GM21737 (cell line): ENCODE data around the gene LUZP4.
"Not testable (repeated sequence)": the region's sequence is repeated elsewhere in the genome, so short reads cannot be mapped to it uniquely, and the experiment has no call there.

Source experiments
- ATAC-seq: cut with Tn5 transposase; IDR thresholded peaks from one replicate; pipeline ENCODE4 v1.9.1; 2021; ENCODE audit warnings: mild to moderate bottlenecking, moderate library complexity; ENCODE audit not compliant: unreplicated experiment

LUZP4 gene, protein sequence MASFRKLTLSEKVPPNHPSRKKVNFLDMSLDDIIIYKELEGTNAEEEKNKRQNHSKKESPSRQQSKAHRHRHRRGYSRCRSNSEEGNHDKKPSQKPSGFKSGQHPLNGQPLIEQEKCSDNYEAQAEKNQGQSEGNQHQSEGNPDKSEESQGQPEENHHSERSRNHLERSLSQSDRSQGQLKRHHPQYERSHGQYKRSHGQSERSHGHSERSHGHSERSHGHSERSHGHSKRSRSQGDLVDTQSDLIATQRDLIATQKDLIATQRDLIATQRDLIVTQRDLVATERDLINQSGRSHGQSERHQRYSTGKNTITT

GRCh38 chrX:115289465-115289864, at the start of gene LUZP4:
TSS of gene LUZP4 (plus strand) at chrX:115289715. CDS start at chrX:115289760, 45 bp downstream.
- no peak for ATAC-seq

GRCh38 chrX:115251458-115252233, 37.9 kb upstream of the LUZP4 start:
- no peak for ATAC-seq

DNA sequence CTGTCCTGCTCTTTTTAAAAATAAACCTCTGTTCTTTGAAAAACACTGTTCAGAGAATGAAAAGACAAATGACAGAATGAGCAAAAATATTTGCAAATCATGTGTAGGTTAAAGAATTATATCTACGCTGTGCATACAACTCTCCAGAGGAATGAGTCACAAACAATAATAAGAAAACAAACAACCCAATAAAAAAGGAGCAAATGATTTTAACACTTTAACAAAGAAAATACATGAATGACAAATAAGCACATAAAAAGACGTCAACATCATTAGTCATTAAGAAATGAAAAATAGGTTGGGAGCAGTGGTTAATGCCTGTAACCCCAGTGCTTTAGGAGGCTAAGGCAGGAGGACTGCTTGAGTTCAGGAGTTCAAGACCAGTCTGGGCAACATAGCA, 34.5 kb upstream of the LUZP4 start:
- ATAC-seq = no peak

DNA sequence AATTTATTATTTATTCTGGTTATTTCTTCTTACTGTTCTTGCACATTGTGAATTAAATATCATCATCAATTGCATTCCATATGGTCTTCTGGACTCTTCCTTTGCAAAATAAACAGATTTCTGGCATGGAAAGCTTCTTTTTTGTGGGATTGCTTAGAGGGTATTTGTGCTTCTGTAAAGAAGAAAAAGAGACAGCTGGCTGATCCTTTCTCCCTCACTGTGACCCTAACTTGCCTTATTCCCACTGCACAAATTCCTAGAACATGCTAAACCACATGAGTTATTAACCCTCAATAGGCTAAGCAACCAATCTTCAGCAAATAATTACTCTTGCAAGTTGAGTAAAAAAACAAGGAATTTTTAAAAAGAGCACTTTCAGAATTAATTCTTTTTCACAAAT, 31.8 kb upstream of the LUZP4 start:
- ATAC-seq = no peak

DNA sequence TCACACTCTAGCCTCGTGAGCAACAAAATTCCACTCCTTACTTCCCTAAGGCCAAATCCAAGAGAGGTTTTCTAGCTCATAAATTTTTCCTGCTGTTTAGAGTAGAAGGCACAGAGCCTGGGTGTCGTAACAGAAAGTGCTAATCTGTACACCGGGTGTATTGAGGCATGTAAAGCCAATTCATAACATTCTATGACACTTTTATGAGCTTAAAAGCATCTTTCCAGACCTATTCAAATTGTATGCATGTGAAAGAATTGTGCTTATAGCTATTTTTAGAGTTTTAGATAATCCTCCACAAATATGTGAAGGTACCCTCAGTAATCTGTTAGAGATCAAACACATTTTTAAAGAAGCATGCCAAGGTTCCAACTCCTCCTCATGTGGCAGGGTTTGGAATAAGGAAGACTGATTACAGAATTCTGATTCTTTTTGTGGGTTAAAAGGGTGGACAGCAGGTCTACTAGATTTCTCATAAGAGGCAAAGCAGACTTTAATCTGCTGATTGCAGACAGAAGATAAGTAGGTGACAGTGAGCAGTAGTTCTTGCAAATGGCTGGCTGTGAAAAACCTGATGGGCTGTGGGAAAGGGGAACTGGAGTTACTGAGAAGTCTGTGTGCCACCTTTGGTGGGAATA, 30.2 kb upstream of the LUZP4 start:
- no peak for ATAC-seq

- ATAC-seq = no peak
Observed at GRCh38 chrX:115260330-115260729, 29.2 kb upstream of the LUZP4 start.

GRCh38 chrX:115261148-115261547, 28.4 kb upstream of the LUZP4 start:
- no peak for ATAC-seq

DNA sequence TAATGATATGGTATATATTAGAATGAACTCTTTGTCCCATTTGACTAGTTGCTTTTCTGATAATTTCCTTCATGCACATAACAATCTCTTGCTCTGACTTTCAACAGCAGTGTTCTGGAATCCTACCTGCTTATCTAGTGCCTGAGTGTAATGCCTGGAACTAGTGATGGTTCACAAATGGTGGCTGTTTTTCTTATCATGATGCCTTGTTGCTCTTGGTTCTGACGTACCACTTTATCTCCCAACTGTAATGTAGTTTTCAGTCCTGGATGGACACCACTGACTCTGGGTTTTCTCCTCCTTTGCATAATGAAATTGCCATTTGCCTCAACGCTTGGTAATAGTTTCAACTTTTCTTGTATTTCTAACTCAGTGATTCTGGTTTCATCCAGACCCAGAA, 25.5 kb upstream of the LUZP4 start:
- ATAC-seq = no peak

GRCh38 chrX:115266300-115266699, 23.2 kb upstream of the LUZP4 start:
- ATAC-seq = no peak

GRCh38 chrX:115268421-115268820, 21.1 kb upstream of the LUZP4 start:
- no peak for ATAC-seq

DNA sequence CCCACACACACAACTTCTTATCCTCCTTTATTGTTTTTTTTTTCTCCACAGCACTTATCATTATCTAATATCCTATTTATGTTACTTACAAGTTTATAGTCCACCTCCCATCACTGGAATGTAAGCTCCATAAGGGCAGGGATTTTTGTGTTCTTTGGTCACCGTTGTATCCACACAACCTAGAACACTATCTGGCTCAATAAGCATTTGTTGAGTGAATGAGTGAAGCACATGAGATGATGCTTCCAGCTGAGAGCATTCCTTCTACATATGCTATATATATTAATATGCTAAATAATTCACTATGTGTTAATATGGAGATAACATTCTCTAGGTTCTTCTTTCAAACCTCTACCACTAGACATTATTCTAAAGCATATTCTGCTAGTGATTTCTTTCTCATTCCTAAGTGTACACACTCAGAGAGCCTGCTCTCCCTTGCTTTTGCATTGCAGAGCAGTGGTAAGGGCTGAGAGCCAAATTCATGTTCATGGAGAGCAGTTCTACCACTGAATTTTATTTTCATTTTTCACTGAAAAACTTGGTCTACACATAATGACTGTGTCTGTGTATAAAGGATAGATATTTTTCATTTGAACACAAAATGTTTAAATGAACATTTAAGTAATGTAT, 20.3 kb upstream of the LUZP4 start:
- no peak for ATAC-seq

- no peak for ATAC-seq
Observed at GRCh38 chrX:115284877-115285276, 4.6 kb upstream of the LUZP4 start.

GRCh38 chrX:115297189-115297588, 7.7 kb downstream of the LUZP4 start:
- ATAC-seq = no peak

GRCh38 chrX:115311139-115311538, 21.6 kb downstream of the LUZP4 start:
- ATAC-seq = no peak

GRCh38 chrX:115311601-115312001, 22.1 kb downstream of the LUZP4 start:
- no peak for ATAC-seq

DNA sequence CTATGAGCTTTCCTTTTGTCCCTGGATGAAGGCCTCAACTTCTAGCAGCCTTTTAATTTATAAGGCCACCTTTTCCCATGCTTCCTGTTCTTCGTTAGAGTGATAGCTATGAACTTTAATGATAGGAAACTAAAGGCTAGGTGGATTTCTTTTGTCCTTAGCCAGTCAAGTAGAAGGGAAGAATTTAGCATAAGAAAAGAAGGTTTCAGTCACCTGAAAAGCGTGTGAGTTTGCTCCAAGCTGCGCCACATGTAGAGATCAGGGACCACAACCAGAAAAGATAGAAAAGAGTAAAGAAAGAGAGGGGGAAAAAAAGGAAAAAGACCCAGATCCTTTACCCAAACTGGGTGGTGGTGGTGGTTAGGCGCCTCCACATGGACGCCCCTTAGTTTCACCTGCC, 28.6 kb downstream of the LUZP4 start:
- ATAC-seq = no peak

GRCh38 chrX:115322375-115322774, 32.9 kb downstream of the LUZP4 start:
- no peak for ATAC-seq

DNA sequence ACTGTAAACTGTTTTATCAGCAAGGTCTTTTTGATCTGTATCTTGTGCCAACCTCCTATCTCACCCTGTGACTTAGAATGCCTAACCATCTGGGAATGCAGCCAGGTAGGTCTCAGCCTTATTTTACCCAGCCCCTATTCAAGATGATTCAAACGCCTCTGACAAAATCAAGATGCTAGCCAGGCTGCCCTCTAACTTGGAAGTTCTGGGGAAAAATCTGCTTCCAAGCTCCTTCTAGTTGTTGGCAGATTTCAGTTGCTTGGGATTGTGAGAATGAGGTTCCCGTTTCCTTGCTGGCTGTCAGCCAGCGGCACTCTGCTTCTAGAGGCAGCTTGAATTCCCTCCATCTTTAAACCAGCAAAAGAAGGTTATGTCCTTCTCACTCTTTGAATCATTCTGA, 34.7 kb downstream of the LUZP4 start:
- ATAC-seq = no peak

DNA sequence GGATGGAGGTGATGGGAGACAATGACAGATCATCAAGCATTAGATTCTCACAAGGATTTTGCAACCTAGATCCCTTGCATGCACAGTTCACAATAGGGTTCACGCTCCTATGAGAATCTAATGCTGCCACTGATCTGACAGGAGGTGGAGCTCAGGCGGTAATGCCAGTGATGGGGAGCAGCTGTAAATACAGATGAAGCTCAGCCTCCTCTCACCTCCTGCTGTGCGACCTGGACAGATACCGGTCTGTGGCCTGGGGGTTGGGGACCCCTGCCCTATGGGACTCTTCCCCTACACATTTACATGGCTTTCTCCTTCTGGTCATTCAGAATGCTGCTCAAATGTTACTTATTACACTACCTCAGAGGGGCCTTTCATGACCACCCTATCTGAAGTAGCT, 39.8 kb downstream of the LUZP4 start:
- not testable (repeated sequence) for ATAC-seq

DNA sequence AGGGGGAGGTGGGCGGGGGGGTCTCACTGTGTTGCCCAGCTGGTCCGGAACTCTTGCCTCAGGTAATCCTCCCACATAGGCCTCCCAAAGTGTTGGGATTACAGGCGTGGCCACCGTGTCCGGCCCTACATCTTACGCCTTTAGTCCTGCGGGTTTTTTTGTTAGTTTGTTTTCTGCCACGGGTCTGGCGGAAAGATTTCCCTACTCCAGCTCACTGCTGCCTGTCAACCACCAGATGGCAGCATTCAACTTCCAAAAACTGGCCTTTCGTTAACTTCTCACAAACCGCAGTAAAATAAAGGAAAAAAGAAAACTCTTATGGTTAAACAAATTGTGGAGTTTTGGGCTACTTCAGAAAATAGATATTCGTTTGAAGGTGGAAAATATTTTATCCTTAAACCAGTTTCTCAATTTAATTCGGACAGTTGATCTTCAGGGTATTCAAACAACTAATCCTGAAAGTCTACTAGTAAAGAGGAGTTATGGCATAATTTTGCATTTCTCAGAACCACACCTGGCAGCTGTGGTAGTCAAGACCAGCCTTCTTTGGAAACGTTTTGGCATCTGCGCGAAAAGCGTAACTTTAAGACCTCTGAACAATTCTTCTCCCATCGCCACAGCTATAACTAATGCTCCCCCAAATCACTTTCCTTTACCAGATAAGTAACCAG, 41.1 kb downstream of the LUZP4 start:
- ATAC-seq = no peak

DNA sequence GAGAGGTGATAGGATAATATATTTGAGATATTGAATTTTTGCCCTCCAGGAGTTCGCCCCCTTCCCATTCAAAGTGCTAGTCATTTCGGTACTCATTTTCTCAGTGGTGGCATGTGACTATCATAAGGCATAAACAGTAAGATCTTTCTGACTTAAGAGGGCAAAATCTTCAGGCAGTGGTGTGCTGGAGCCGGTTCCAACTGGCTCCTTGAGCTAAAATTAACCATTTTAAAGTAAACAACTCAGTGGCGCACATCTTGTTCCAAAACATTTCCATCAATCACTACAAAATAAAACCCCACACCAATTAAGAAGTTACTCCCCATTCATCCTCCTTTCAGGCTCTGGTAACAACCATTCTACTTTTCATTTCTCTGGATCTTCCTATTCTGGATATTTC, 43.3 kb downstream of the LUZP4 start:
- ATAC-seq = no peak
